ENCODE data around the gene GRK3.
"Not testable (repeated sequence)": the region's sequence is repeated elsewhere in the genome, so short reads cannot be mapped to it uniquely, and the experiment has no call there.

Gene GRK3

DNA sequence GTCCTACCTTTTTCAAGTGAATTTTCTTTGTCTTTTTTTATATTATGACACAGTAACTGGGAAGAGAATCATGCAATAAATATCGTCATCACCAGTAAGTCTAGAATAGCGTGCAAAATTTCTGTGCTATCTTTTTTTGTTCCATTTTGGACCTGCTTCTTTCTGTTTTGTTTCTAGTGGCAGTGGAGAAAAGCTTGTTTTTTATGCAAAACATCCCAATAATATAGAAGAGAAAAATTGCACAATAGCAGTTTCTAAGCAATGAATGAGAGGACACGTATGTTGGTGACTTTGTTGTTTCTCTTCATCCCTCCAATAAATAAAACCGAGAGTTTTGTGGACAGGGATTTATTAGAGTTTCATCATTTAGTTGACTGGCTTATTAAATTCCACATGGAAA is 10.3 kb downstream of the GRK3 start:
- Histone ChIP-seq H3K27me3 (ENCODE audit: control insufficient read depth in 1 of 2, insufficient read depth in 2 of 2, low read length in 2 of 2) (no peaks in the 10 kb centered on the region), H3K9me3 (ENCODE audit: low read length) (no peaks in the 10 kb centered on the region), H3K9ac (ENCODE audit: low read length) (no peak overlapping the region), H3K4me3 (ENCODE audit: low read depth in 1 of 2, low read length in 2 of 2) (no peak overlapping the region), H3K4me1 (ENCODE audit: insufficient read depth, low read length) (no peaks in the 10 kb centered on the region), H3K27ac (ENCODE audit: low read depth, low read length) (no peak overlapping the region), H3K36me3 (ENCODE audit: insufficient read depth, low read length) (no peaks in the 10 kb centered on the region)

DNA sequence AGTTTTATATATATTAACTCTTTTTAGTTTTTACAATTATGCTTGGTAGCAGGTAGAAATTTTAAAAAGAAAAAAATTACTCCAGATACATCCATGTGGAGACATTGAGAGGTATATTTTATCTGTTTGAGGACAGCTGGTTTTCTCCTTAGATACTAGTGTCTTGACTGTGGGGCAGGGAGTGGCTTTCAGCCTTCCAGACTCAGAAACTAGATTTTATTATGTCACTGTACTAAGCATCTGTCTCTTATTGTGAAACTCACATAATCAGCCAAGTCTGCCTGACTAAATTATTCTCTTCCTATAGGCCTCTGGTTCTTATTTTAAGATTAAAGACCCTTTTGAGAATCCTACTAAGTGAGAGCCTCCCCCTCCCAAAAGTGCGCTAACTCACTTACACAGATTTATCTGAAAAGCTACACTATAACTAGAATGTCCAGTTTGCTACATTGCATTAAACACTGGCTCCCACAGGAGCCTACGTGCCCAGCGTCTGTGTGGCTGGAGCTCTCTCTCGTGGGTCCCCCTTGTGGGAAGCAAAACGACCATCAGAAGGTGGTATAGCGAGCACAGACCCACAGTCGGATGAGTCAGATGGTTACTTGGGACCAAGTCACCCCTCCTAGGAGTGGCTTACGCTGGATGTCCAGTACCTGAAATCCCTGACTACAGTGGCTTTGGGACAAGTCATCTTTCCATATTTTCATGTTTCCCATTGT is 11.4 kb downstream of the GRK3 start:
- not testable (repeated sequence) for H3K4me3 ChIP-seq (ENCODE audit: low read depth in 1 of 2, low read length in 2 of 2); H3K9ac ChIP-seq (ENCODE audit: low read length); H3K4me1 ChIP-seq (ENCODE audit: insufficient read depth, low read length); H3K27me3 ChIP-seq (ENCODE audit: control insufficient read depth in 1 of 2, insufficient read depth in 2 of 2, low read length in 2 of 2); H3K9me3 ChIP-seq (ENCODE audit: low read length); H3K36me3 ChIP-seq (ENCODE audit: insufficient read depth, low read length); H3K27ac ChIP-seq (ENCODE audit: low read depth, low read length)

DNA sequence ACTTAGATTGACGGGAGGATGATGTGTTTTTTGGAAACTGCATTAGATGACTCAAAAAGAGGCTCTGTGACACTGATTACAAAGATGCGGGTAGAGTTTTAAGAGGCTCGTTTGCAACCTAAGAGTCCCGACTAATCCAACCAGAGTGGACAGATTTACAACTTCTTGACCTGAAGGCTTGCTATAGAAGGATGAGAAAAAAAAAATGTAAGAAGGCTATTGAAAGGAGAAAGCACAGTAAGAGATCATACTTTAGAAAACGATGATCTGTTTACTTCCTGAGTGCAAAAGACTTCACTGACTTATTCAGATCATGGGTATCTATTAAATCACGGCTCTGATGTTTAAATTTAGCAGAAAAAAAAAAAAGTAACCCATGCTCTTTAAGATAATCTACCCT is 17.0 kb downstream of the GRK3 start:
- H3K9ac ChIP-seq (ENCODE audit: low read length); H3K4me1 ChIP-seq (ENCODE audit: insufficient read depth, low read length); H3K27me3 ChIP-seq (ENCODE audit: control insufficient read depth in 1 of 2, insufficient read depth in 2 of 2, low read length in 2 of 2); H3K4me3 ChIP-seq (ENCODE audit: low read depth in 1 of 2, low read length in 2 of 2); H3K36me3 ChIP-seq (ENCODE audit: insufficient read depth, low read length); H3K9me3 ChIP-seq (ENCODE audit: low read length); H3K27ac ChIP-seq (ENCODE audit: low read depth, low read length): not testable (repeated sequence)

DNA sequence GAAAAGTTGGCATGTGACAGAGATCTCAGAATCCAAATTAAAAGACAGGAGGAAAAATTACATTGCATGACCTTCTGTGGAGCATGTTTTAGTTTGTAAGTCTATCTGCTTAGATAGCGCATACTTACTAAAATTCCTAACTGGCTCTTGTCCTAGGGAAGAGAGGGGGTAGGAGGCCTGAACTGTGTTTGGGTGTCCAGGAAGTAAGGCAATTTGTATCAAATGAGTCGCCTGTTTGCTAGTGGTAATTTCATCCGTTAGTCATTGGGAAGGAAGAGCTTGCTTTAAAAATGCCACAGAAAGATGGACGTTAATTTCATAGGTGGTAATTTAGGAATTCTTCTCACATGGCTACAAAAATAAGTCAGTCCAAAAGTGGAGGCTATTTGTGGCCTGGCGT is 18.5 kb downstream of the GRK3 start:
- Histone ChIP-seq H3K9me3 (ENCODE audit: low read length) (no peaks in the 10 kb centered on the region), H3K4me1 (ENCODE audit: insufficient read depth, low read length) (no peaks in the 10 kb centered on the region), H3K27me3 (ENCODE audit: control insufficient read depth in 1 of 2, insufficient read depth in 2 of 2, low read length in 2 of 2) (no peaks in the 10 kb centered on the region), H3K9ac (ENCODE audit: low read length) (no peak overlapping the region), H3K4me3 (ENCODE audit: low read depth in 1 of 2, low read length in 2 of 2) (no peak overlapping the region), H3K36me3 (ENCODE audit: insufficient read depth, low read length) (no peaks in the 10 kb centered on the region), H3K27ac (ENCODE audit: low read depth, low read length) (no peak overlapping the region)

DNA sequence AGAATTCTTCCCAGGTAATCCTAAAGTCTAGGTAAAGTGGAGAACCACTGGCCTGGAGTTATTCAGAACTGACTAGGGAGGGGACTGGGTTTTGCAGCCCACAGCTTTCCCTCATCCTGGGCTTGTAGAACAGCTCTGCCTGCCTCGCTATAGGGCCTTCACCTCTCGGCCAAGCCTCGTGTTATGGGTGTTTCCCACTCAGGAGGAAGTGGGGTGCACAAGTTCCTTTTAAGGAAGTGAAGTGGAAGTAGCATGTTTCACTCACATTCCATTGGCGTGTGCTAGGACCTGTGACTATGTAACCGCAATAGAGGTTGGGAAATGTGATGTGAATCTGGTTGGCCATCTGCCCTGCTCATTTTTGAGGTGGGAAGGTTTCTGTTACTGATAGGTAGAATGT is 20.5 kb downstream of the GRK3 start:
- H3K36me3 ChIP-seq (ENCODE audit: insufficient read depth, low read length), result not testable (repeated sequence)

DNA sequence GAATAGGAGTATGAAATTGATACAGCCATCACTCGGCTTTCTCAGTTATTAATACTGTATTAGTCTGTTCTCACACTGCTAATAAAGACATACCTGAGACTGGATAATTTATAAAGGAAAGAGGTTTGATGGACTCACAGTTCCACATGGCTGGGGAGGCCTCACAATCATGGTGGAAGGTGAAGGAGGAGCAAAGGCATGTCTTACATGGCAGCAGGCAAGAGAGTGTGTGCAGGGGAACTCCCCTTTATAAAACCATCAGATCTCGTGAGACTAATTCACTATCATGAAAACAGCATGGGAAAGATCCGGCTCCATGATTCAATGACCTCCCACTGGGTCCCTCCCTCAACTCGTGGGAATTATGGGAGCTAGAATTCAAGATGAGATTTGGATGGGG is 25.2 kb downstream of the GRK3 start:
- H3K9me3 ChIP-seq (ENCODE audit: low read length); H3K9ac ChIP-seq (ENCODE audit: low read length); H3K4me3 ChIP-seq (ENCODE audit: low read depth in 1 of 2, low read length in 2 of 2); H3K27me3 ChIP-seq (ENCODE audit: control insufficient read depth in 1 of 2, insufficient read depth in 2 of 2, low read length in 2 of 2); H3K4me1 ChIP-seq (ENCODE audit: insufficient read depth, low read length); H3K27ac ChIP-seq (ENCODE audit: low read depth, low read length); H3K36me3 ChIP-seq (ENCODE audit: insufficient read depth, low read length): not testable (repeated sequence)

More for the DNA sequence above, 20.5 kb downstream of the GRK3 start:
- H3K27ac ChIP-seq (ENCODE audit: low read depth, low read length); H3K9ac ChIP-seq (ENCODE audit: low read length); H3K4me3 ChIP-seq (ENCODE audit: low read depth in 1 of 2, low read length in 2 of 2); H3K4me1 ChIP-seq (ENCODE audit: insufficient read depth, low read length); H3K9me3 ChIP-seq (ENCODE audit: low read length); H3K27me3 ChIP-seq (ENCODE audit: control insufficient read depth in 1 of 2, insufficient read depth in 2 of 2, low read length in 2 of 2): not testable (repeated sequence)

DNA sequence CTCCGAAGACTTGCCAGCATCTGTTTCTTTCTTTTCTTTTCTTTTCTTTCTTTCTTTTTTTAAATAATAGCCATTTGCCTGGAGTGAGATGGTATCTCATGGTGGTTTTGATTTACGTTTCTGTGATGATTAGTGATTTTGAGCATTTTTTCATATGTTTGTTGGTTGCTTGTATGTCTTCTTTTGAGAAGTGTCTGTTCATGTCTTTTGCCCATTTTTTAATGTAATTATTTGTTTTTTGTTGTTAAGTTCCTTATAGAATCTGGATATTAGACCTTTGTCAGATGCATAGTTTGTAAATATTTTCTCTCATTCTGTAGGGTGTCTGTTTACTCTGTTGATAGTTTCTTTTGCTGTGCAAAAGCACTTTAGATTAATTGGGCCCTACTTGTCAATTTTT is 28.8 kb downstream of the GRK3 start:
- not testable (repeated sequence) for H3K36me3 ChIP-seq (ENCODE audit: insufficient read depth, low read length); H3K27me3 ChIP-seq (ENCODE audit: control insufficient read depth in 1 of 2, insufficient read depth in 2 of 2, low read length in 2 of 2); H3K4me1 ChIP-seq (ENCODE audit: insufficient read depth, low read length); H3K4me3 ChIP-seq (ENCODE audit: low read depth in 1 of 2, low read length in 2 of 2); H3K9me3 ChIP-seq (ENCODE audit: low read length); H3K27ac ChIP-seq (ENCODE audit: low read depth, low read length); H3K9ac ChIP-seq (ENCODE audit: low read length)

DNA sequence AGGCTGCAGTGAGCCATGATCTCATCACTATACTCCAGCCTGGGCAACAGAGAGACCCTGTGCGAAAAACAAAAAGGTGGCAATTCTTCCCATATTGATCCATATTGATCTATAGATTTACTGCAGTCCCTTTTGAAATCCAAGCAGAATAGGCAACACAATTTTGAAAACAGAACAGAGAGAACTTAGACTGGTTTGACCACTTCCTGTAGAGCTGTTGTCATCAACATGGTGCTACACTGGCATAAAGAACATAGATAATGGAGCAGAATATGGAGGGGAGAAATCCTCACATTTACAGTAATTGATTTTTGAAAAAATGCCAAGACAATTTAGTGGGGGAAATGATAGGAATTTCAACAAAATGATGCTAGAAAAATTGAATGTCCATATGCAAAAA is 34.1 kb downstream of the GRK3 start:
- no peaks in the 10 kb centered on the region for H3K4me1 ChIP-seq (ENCODE audit: insufficient read depth, low read length)
- H3K27ac ChIP-seq (ENCODE audit: low read depth, low read length), result no peak overlapping the region
- no peak overlapping the region for H3K4me3 ChIP-seq (ENCODE audit: low read depth in 1 of 2, low read length in 2 of 2)
- H3K27me3 ChIP-seq (ENCODE audit: control insufficient read depth in 1 of 2, insufficient read depth in 2 of 2, low read length in 2 of 2), result no peaks in the 10 kb centered on the region
- no peaks in the 10 kb centered on the region for H3K36me3 ChIP-seq (ENCODE audit: insufficient read depth, low read length)
- H3K9me3 ChIP-seq (ENCODE audit: low read length), result no peaks in the 10 kb centered on the region
- no peak overlapping the region for H3K9ac ChIP-seq (ENCODE audit: low read length)

DNA sequence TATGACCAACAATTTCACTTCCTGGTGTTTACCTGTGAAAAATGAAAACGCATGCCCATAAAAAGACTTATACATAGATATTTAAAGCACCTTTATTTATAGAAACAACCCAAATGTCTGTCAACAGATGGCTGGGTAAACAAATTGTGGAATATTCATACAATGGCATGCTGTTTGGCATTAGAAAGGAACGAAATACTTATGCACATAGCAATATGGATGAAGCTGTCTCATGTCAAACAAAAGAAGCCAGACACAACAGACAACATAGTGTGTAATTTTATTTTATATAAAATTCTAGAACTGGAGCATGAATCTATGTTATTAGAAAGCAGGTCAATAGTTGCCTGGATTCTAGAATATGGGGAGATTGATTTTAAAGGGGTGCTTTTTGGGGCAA is 38.0 kb downstream of the GRK3 start:
- no peak overlapping the region for H3K27ac ChIP-seq (ENCODE audit: low read depth, low read length)
- no peaks in the 10 kb centered on the region for H3K4me1 ChIP-seq (ENCODE audit: insufficient read depth, low read length)
- no peak overlapping the region for H3K9ac ChIP-seq (ENCODE audit: low read length)
- H3K9me3 ChIP-seq (ENCODE audit: low read length), result no peaks in the 10 kb centered on the region
- H3K4me3 ChIP-seq (ENCODE audit: low read depth in 1 of 2, low read length in 2 of 2), result no peak overlapping the region
- H3K36me3 ChIP-seq (ENCODE audit: insufficient read depth, low read length), result no peaks in the 10 kb centered on the region
- no peaks in the 10 kb centered on the region for H3K27me3 ChIP-seq (ENCODE audit: control insufficient read depth in 1 of 2, insufficient read depth in 2 of 2, low read length in 2 of 2)

DNA sequence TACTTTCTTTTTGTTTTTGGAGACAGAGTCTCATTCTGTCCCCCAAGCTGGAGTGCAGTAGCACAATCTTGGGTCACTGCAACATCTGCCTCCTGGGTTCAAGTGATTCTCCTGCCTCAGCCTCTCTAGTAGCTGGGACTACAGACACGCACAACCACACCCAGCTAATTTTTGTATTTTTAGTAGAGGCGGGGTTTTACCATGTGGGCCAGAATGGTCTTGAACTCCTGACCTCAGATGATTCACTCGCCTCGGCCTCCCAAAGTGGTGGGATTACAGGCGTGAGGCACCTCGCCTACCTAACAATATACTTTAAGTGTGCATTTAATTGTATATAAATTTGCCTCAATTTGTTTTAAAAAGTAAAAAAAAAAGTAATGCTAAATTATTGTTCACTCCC is 38.4 kb downstream of the GRK3 start:
- Histone ChIP-seq H3K27me3 (ENCODE audit: control insufficient read depth in 1 of 2, insufficient read depth in 2 of 2, low read length in 2 of 2) (no peaks in the 10 kb centered on the region), H3K36me3 (ENCODE audit: insufficient read depth, low read length) (no peaks in the 10 kb centered on the region), H3K4me3 (ENCODE audit: low read depth in 1 of 2, low read length in 2 of 2) (no peak overlapping the region), H3K9me3 (ENCODE audit: low read length) (no peaks in the 10 kb centered on the region), H3K9ac (ENCODE audit: low read length) (no peak overlapping the region), H3K27ac (ENCODE audit: low read depth, low read length) (no peak overlapping the region), H3K4me1 (ENCODE audit: insufficient read depth, low read length) (no peaks in the 10 kb centered on the region)

DNA sequence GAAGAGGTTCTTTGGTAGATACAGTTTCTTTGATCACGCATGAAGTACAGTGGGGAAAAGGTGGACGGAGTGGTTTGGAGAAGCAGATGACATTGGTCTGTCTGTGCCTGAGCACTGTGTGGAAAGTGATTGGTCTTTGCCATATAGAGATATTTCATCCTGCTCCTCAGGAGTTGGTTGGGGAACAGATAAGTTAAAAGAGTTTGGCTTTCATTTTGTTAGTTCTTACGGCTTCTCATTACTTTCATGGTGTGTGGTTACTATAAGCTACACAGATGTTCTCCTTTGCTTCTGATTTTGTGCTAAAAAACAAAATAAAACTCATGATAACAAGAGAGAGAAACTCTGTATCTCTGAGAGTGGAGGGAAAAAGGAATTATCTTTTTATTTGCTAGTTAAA is 40.7 kb downstream of the GRK3 start:
- not testable (repeated sequence) for H3K9ac ChIP-seq (ENCODE audit: low read length); H3K4me3 ChIP-seq (ENCODE audit: low read depth in 1 of 2, low read length in 2 of 2); H3K4me1 ChIP-seq (ENCODE audit: insufficient read depth, low read length); H3K36me3 ChIP-seq (ENCODE audit: insufficient read depth, low read length); H3K9me3 ChIP-seq (ENCODE audit: low read length); H3K27ac ChIP-seq (ENCODE audit: low read depth, low read length); H3K27me3 ChIP-seq (ENCODE audit: control insufficient read depth in 1 of 2, insufficient read depth in 2 of 2, low read length in 2 of 2)

DNA sequence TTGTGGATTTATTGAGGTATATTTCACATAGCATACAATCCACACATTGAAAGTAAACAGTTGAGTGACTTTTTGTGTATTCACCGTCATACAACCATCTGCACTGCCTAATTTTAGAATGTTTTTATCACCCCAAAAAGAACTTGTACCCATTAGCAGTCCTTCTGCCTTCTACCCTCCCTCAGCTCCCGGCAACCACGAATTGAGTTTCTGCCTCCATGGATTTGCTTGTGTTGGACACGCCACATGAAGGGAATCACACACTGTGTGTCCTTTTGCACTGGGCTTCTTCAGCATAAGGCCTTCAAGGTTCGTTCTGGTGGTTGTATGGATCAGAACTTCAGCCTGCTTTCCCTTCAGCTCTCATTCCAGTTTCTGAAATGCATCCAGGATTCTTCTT is 41.1 kb downstream of the GRK3 start:
- H3K9me3 ChIP-seq (ENCODE audit: low read length); H3K27ac ChIP-seq (ENCODE audit: low read depth, low read length); H3K9ac ChIP-seq (ENCODE audit: low read length); H3K4me1 ChIP-seq (ENCODE audit: insufficient read depth, low read length); H3K27me3 ChIP-seq (ENCODE audit: control insufficient read depth in 1 of 2, insufficient read depth in 2 of 2, low read length in 2 of 2); H3K36me3 ChIP-seq (ENCODE audit: insufficient read depth, low read length); H3K4me3 ChIP-seq (ENCODE audit: low read depth in 1 of 2, low read length in 2 of 2): not testable (repeated sequence)

All from muscle layer of colon (tissue), 2 donors.